Activated naive CD4-positive, alpha-beta T cell treated with anti-CD3 and anti-CD28 coated beads, Interleukin-2, amount 50 U/mL, for 24 hours (primary cell): ENCODE measurements around the gene CDK19.
A peak's percentile ranks its signal among the peaks of the same experiment; 100 is the strongest.

Experiments used
- H3K27ac Mint-ChIP-seq: one replicate; pipeline ENCODE4 v1.8.0; 2021; ENCODE audit warnings: mild to moderate bottlenecking, mixed read lengths
- H3K27me3 Mint-ChIP-seq: one replicate; pipeline ENCODE4 v1.8.0; 2021; ENCODE audit warnings: mixed read lengths
- H3K36me3 Mint-ChIP-seq: one replicate; pipeline ENCODE4 v1.8.0; 2021; ENCODE audit warnings: mixed read lengths
- H3K4me1 Mint-ChIP-seq: one replicate; pipeline ENCODE4 v1.8.0; 2021; ENCODE audit warnings: mixed read lengths
- H3K4me3 Mint-ChIP-seq: one replicate; pipeline ENCODE4 v1.8.0; 2021; ENCODE audit warnings: mild to moderate bottlenecking, mixed read lengths
- H3K9me3 Mint-ChIP-seq: one replicate; pipeline ENCODE4 v1.8.0; 2021; ENCODE audit warnings: mixed read lengths

The CDK19 gene

GRCh38 chr6:110705543-110705942, 109.7 kb downstream of the CDK19 start:
- peaks cover 2% of the 10 kb centered on the region for H3K36me3 Mint-ChIP-seq
- H3K27ac Mint-ChIP-seq = no peak overlapping the region
- H3K27me3 Mint-ChIP-seq = no peaks in the 10 kb centered on the region

GRCh38 chr6:110703906-110704594, 111.2 kb downstream of the CDK19 start:
- Mint-ChIP-seq H3K27ac (no peak overlapping the region), H3K4me3 (no peak overlapping the region), H3K4me1 (no peaks in the 10 kb centered on the region), H3K9me3 (no peaks in the 10 kb centered on the region), H3K27me3 (no peaks in the 10 kb centered on the region), H3K36me3 (peaks cover 2% of the 10 kb centered on the region)

More at GRCh38 chr6:110705543-110705942, 109.7 kb downstream of the CDK19 start:
- Mint-ChIP-seq H3K4me1 (peaks cover 5% of the 10 kb centered on the region), H3K9me3 (no peaks in the 10 kb centered on the region), H3K4me3 (no peak overlapping the region)

GRCh38 chr6:110703010-110703905, 112.0 kb downstream of the CDK19 start:
- Mint-ChIP-seq H3K27me3 (no peaks in the 10 kb centered on the region), H3K9me3 (no peaks in the 10 kb centered on the region), H3K36me3 (peaks cover 2% of the 10 kb centered on the region), H3K27ac (no peak overlapping the region), H3K4me3 (no peak overlapping the region), H3K4me1 (no peaks in the 10 kb centered on the region)

GRCh38 chr6:110699780-110700179, 115.5 kb downstream of the CDK19 start:
- Mint-ChIP-seq H3K9me3 (no peaks in the 10 kb centered on the region), H3K36me3 (peaks cover 5% of the 10 kb centered on the region), H3K4me1 (no peaks in the 10 kb centered on the region), H3K27ac (no peak overlapping the region), H3K4me3 (no peak overlapping the region), H3K27me3 (no peaks in the 10 kb centered on the region)

GRCh38 chr6:110693994-110694393, 121.3 kb downstream of the CDK19 start:
- H3K27ac Mint-ChIP-seq = no peak overlapping the region
- peaks cover 15% of the 10 kb centered on the region for H3K36me3 Mint-ChIP-seq
- H3K4me3 Mint-ChIP-seq = no peak overlapping the region
- H3K4me1 Mint-ChIP-seq = peaks cover 7% of the 10 kb centered on the region
- H3K9me3 Mint-ChIP-seq = peaks cover 8% of the 10 kb centered on the region
- no peaks in the 10 kb centered on the region for H3K27me3 Mint-ChIP-seq

- H3K4me1 Mint-ChIP-seq = peaks cover 14% of the 10 kb centered on the region
- H3K27ac Mint-ChIP-seq = no peak overlapping the region
Measured at GRCh38 chr6:110693296-110693695, 122.0 kb downstream of the CDK19 start.

GRCh38 chr6:110690916-110691315, 124.4 kb downstream of the CDK19 start:
- Mint-ChIP-seq H3K36me3 (peaks cover 15% of the 10 kb centered on the region), H3K4me3 (no peak overlapping the region), H3K4me1 (peaks cover 30% of the 10 kb centered on the region), H3K27ac (no peak overlapping the region), H3K27me3 (no peaks in the 10 kb centered on the region), H3K9me3 (peaks cover 8% of the 10 kb centered on the region)

More at GRCh38 chr6:110693296-110693695, 122.0 kb downstream of the CDK19 start:
- H3K36me3 Mint-ChIP-seq = peaks cover 15% of the 10 kb centered on the region
- no peak overlapping the region for H3K4me3 Mint-ChIP-seq
- H3K27me3 Mint-ChIP-seq = no peaks in the 10 kb centered on the region
- peaks cover 8% of the 10 kb centered on the region for H3K9me3 Mint-ChIP-seq

GRCh38 chr6:110690106-110690654, 125.1 kb downstream of the CDK19 start:
- peaks cover 8% of the 10 kb centered on the region for H3K9me3 Mint-ChIP-seq
- no peak overlapping the region for H3K27ac Mint-ChIP-seq
- H3K4me3 Mint-ChIP-seq = no peak overlapping the region
- H3K27me3 Mint-ChIP-seq = no peaks in the 10 kb centered on the region
- peaks cover 31% of the 10 kb centered on the region for H3K4me1 Mint-ChIP-seq
- peaks cover 12% of the 10 kb centered on the region for H3K36me3 Mint-ChIP-seq

- Mint-ChIP-seq H3K4me3 (no peak overlapping the region), H3K9me3 (peaks cover 5% of the 10 kb centered on the region), H3K27ac (no peak overlapping the region), H3K27me3 (no peaks in the 10 kb centered on the region), H3K36me3 (peaks cover 7% of the 10 kb centered on the region), H3K4me1 (peaks cover 31% of the 10 kb centered on the region)
Measured at GRCh38 chr6:110689275-110689935, 125.9 kb downstream of the CDK19 start.

- H3K4me3 Mint-ChIP-seq = no peak overlapping the region
- H3K9me3 Mint-ChIP-seq = no peaks in the 10 kb centered on the region
- peaks cover 31% of the 10 kb centered on the region for H3K4me1 Mint-ChIP-seq
- no peaks in the 10 kb centered on the region for H3K27me3 Mint-ChIP-seq
- H3K27ac Mint-ChIP-seq = peak overlapping the region; percentile 62
- peaks cover 4% of the 10 kb centered on the region for H3K36me3 Mint-ChIP-seq
Measured at GRCh38 chr6:110688661-110689268, 126.5 kb downstream of the CDK19 start.

GRCh38 chr6:110687326-110687725, 127.9 kb downstream of the CDK19 start:
- Mint-ChIP-seq H3K27ac (no peak overlapping the region), H3K27me3 (no peaks in the 10 kb centered on the region), H3K4me1 (peaks cover 34% of the 10 kb centered on the region), H3K9me3 (no peaks in the 10 kb centered on the region), H3K4me3 (no peak overlapping the region), H3K36me3 (peaks cover 2% of the 10 kb centered on the region)

- Mint-ChIP-seq H3K9me3 (no peaks in the 10 kb centered on the region), H3K4me1 (peaks cover 23% of the 10 kb centered on the region), H3K4me3 (no peak overlapping the region), H3K27ac (no peak overlapping the region), H3K27me3 (no peaks in the 10 kb centered on the region), H3K36me3 (no peaks in the 10 kb centered on the region)
Measured at GRCh38 chr6:110683241-110683640, 132.0 kb downstream of the CDK19 start.

GRCh38 chr6:110682460-110682853, 132.8 kb downstream of the CDK19 start:
- Mint-ChIP-seq H3K4me1 (peaks cover 19% of the 10 kb centered on the region), H3K9me3 (no peaks in the 10 kb centered on the region), H3K27ac (no peak overlapping the region)

GRCh38 chr6:110681543-110682459, 133.5 kb downstream of the CDK19 start:
- Mint-ChIP-seq H3K4me3 (no peak overlapping the region), H3K36me3 (no peaks in the 10 kb centered on the region), H3K27ac (no peak overlapping the region), H3K4me1 (peaks cover 13% of the 10 kb centered on the region), H3K9me3 (no peaks in the 10 kb centered on the region), H3K27me3 (no peaks in the 10 kb centered on the region)

More at GRCh38 chr6:110682460-110682853, 132.8 kb downstream of the CDK19 start:
- no peaks in the 10 kb centered on the region for H3K27me3 Mint-ChIP-seq
- no peaks in the 10 kb centered on the region for H3K36me3 Mint-ChIP-seq
- no peak overlapping the region for H3K4me3 Mint-ChIP-seq
